ENCODE results near the gene CCDC54. TPM values are rescaled to one million over a fixed set of nuclear protein-coding genes. Genes with fewer than 3 reads are reported as not detected.

CCDC54 gene
- total and polyA plus RNA-seq, 2 of the 8 experiments (the other 6 are each of a cell fraction or from before 2014, with no cell fraction given): not detected

DNA sequence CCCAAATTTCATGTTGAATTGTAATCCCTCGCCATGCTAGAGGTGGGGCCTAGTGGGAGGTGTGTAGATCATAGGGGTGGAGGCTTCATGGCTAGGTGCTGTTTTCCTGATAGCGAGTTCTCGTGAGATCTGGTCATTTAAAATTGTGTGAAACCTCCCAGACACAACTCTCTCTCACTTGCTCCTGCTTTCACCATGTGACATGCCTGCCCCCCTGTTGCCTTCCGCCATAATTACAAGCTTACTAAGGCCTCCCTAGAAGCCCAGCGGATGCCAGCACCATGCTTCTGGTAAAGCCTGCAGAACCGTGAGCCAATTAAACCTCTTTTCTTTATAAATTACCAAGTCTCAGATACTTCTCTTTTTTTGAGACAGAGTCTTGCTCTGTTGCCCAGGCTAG, 36.0 kb downstream of the CCDC54 start:
- H3K23ac ChIP-seq (ENCODE audit: insufficient read length): no peak overlapping the region
- POLR2A ChIA-PET (ENCODE audit: partially characterized antibody): no interaction called here
- H3K4me2 ChIP-seq (ENCODE audit: insufficient read depth in 1 of 2, low read depth in 2 of 2, low read length in 2 of 2): no peak overlapping the region
- FAIRE-seq: no peak
- H2BK20ac ChIP-seq (ENCODE audit: low read length): no peak overlapping the region
- H2AK5ac ChIP-seq (ENCODE audit: low read depth, low read length): no peak overlapping the region
- H4K20me1 ChIP-seq (replicated peaks in 1 of 2; ENCODE audit: control insufficient read depth in 1 of 2, insufficient read depth in 2 of 2, low read length in 2 of 2): no peaks in the 10 kb centered on the region
- H4K5ac ChIP-seq (ENCODE audit: insufficient read length, low read depth, low read length): no peak overlapping the region
- no peak overlapping the region for H3K27ac ChIP-seq (ENCODE audit: low read depth, low read length)
- no peak overlapping the region for H2BK15ac ChIP-seq (ENCODE audit: low read length)
- H2BK120ac ChIP-seq (replicated peaks; ENCODE audit: low read depth, low read length): no peak overlapping the region
- 94% methylated on average over 6 of the region's 6 CpGs; no CpG with 5 or more reads in 1 of the 2 experiments for WGBS, 2 experiments (ENCODE audit: extremely low coverage in 1 of 2, insufficient coverage in 1 of 2, insufficient read length in 1 of 2, insufficient replicate concordance in 2 of 2, low coverage in 1 of 2, low lambda C conversion rate in 2 of 2, missing lambda C conversion rate in 1 of 2)
- no peaks in the 10 kb centered on the region for H3K79me2 ChIP-seq (ENCODE audit: control insufficient read depth in 1 of 2, insufficient read depth in 2 of 2, low read length in 2 of 2)
- no peak overlapping the region for H3K4ac ChIP-seq (replicated peaks; ENCODE audit: insufficient read length, low read depth, low read length)
- no peak overlapping the region for H4K91ac ChIP-seq (replicated peaks; ENCODE audit: insufficient read length, low read length)
- no peak overlapping the region for H3K9ac ChIP-seq (replicated peaks in 1 of 4; ENCODE audit: extremely low read depth in 1 of 4, low read depth in 3 of 4, low read length in 3 of 4)
- no peak overlapping the region for H2AFZ ChIP-seq (ENCODE audit: low read length)
- H3K36me3 ChIP-seq (ENCODE audit: control insufficient read depth in 2 of 4, insufficient read depth in 4 of 4, low read length in 3 of 4): no peaks in the 10 kb centered on the region
- H3K23me2 ChIP-seq (ENCODE audit: low read depth, low read length): no peaks in the 10 kb centered on the region
- H3K18ac ChIP-seq (ENCODE audit: extremely low read depth, low read length): no peak overlapping the region
- H3K79me1 ChIP-seq (ENCODE audit: low read depth, low read length): no peaks in the 10 kb centered on the region
- peaks cover 0 to 4% of the 10 kb centered on the region in 2 experiments; a peak in 1 of 4 replicates for H3K9me3 ChIP-seq (ENCODE audit: insufficient read depth in 2 of 2, low read depth in 1 of 2, low read length in 1 of 2)
- H3K4me3 ChIP-seq (ENCODE audit: extremely low read depth in 1 of 4, insufficient read depth in 2 of 4, low read depth in 3 of 4, low read length in 4 of 4): no peak overlapping the region
- TF ChIP-seq SIN3A (conservative IDR thresholded peaks at IDR 0.05 in 1 of 2, IDR thresholded peaks at IDR 0.05 in 1 of 2; ENCODE audit: low read depth in 1 of 2, low read length in 2 of 2) (no peak), RAD21 (IDR thresholded peaks at IDR 0.05 in 1 of 2, conservative IDR thresholded peaks at IDR 0.05 in 1 of 2; ENCODE audit: low read depth in 2 of 2, low read length in 2 of 2) (peak; percentile 67 to 78), BRCA1 (IDR thresholded peaks at IDR 0.05; ENCODE audit: low read depth, low read length) (no peak), PHF8 (conservative IDR thresholded peaks at IDR 0.05; ENCODE audit: low read depth, low read length) (no peak)
- TF ChIP-seq, protein P1, sequence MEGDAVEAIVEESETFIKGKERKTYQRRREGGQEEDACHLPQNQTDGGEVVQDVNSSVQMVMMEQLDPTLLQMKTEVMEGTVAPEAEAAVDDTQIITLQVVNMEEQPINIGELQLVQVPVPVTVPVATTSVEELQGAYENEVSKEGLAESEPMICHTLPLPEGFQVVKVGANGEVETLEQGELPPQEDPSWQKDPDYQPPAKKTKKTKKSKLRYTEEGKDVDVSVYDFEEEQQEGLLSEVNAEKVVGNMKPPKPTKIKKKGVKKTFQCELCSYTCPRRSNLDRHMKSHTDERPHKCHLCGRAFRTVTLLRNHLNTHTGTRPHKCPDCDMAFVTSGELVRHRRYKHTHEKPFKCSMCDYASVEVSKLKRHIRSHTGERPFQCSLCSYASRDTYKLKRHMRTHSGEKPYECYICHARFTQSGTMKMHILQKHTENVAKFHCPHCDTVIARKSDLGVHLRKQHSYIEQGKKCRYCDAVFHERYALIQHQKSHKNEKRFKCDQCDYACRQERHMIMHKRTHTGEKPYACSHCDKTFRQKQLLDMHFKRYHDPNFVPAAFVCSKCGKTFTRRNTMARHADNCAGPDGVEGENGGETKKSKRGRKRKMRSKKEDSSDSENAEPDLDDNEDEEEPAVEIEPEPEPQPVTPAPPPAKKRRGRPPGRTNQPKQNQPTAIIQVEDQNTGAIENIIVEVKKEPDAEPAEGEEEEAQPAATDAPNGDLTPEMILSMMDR (IDR thresholded peaks at IDR 0.05; ENCODE audit: control extremely low read depth in 1 of 3, insufficient read depth in 1 of 3, low read depth in 1 of 3, low read length in 3 of 3): peak; percentile 26 to 45 (median 39)
- H3K14ac ChIP-seq (ENCODE audit: insufficient read length): no peak overlapping the region
- CTCF ChIA-PET (ENCODE audit: partially characterized antibody): interaction anchor here (0.6 to 12.0 kb wide), 12 partner anchors 16 to 214 kb away, joined by 3 to 97 read pairs (median 4); no protein-coding TSS in a partner anchor
- H3K56ac ChIP-seq (replicated peaks; ENCODE audit: insufficient read length, low read depth, low read length): no peak overlapping the region
- H3K27me3 ChIP-seq (replicated peaks in 1 of 4; ENCODE audit: control insufficient read depth in 3 of 4, extremely low read depth in 1 of 4, insufficient read depth in 3 of 4, low read length in 3 of 4): no peaks in the 10 kb centered on the region
- H3K4me1 ChIP-seq (replicated peaks in 1 of 4; ENCODE audit: control insufficient read depth in 3 of 4, insufficient read depth in 4 of 4, low read length in 3 of 4): no peaks in the 10 kb centered on the region
- H2BK12ac ChIP-seq (ENCODE audit: low read depth, low read length): no peak overlapping the region
- no peak overlapping the region for H2BK5ac ChIP-seq (ENCODE audit: low read depth, low read length)
- DNase-seq (ENCODE audit: low read depth in 1 of 2, low spot score in 2 of 2): no peak
- no peak overlapping the region for H4K8ac ChIP-seq (ENCODE audit: extremely low read depth, insufficient read depth, low read length)
